ENCODE measurements around the gene TBX1. TPM values are rescaled to one million over a fixed set of nuclear protein-coding genes. Genes with fewer than 3 reads are reported as not detected.

TBX1 gene
- total and polyA plus RNA-seq, 2 of the 8 experiments (the other 6 are each of a cell fraction or from before 2014, with no cell fraction given): 0.28 TPM; not detected in 1

DNA sequence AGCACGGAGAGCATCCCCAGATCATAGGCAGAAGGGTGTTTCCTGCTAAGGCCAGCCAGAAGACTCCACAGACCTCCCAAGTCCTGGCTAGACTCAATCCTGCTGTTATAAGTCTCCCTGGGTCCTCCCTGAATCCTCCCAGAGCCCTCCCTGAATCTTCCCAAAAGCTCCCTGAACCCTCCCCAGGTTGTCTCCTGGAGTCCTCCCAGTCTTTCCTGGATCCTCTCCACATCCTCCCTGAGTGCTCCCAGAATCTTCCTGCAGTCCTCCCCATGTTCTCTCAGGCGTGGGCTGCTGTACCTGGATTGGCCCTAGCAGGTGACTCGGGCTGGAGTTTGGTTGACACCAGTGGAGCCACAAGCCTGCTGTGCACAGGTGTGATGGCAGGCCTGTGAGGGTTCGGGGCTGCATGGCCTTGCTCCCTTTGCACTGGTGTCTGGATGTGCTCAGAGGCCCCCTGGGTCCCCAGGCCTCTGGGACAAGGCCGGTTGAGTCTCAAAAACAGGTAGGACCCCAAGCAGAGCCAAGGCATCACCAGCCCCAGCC, 25.7 kb upstream of the TBX1 start:
- Histone ChIP-seq H2BK15ac (ENCODE audit: low read length) (no peak overlapping the region), H3K9me3 (ENCODE audit: insufficient read depth in 2 of 2, low read depth in 1 of 2, low read length in 1 of 2) (no peaks in the 10 kb centered on the region), H3K36me3 (ENCODE audit: control insufficient read depth in 2 of 4, insufficient read depth in 4 of 4, low read length in 3 of 4) (no peaks in the 10 kb centered on the region), H3K4me2 (ENCODE audit: insufficient read depth in 1 of 2, low read depth in 2 of 2, low read length in 2 of 2) (no peak overlapping the region), H4K91ac (replicated peaks; ENCODE audit: insufficient read length, low read length) (no peak overlapping the region), H3K9ac (replicated peaks in 1 of 4; ENCODE audit: extremely low read depth in 1 of 4, low read depth in 3 of 4, low read length in 3 of 4) (no peak overlapping the region), H3K23ac (ENCODE audit: insufficient read length) (no peak overlapping the region), H3K14ac (ENCODE audit: insufficient read length) (no peak overlapping the region), H3K23me2 (ENCODE audit: low read depth, low read length) (no peaks in the 10 kb centered on the region), H3K18ac (ENCODE audit: extremely low read depth, low read length) (no peak overlapping the region), H4K8ac (ENCODE audit: extremely low read depth, insufficient read depth, low read length) (no peak overlapping the region), H3K27me3 (replicated peaks in 1 of 4; ENCODE audit: control insufficient read depth in 3 of 4, extremely low read depth in 1 of 4, insufficient read depth in 3 of 4, low read length in 3 of 4) (peaks cover 0 to 5% (median 1%) of the 10 kb centered on the region in 4 experiments; a peak in 3 of 7 replicates), H3K56ac (replicated peaks; ENCODE audit: insufficient read length, low read depth, low read length) (no peak overlapping the region), H3K79me2 (ENCODE audit: control insufficient read depth in 1 of 2, insufficient read depth in 2 of 2, low read length in 2 of 2) (no peaks in the 10 kb centered on the region), H3K4me3 (ENCODE audit: extremely low read depth in 1 of 4, insufficient read depth in 2 of 4, low read depth in 3 of 4, low read length in 4 of 4) (no peak overlapping the region), H2AK5ac (ENCODE audit: low read depth, low read length) (0 out of 2 replicates have a peak overlapping the region, but pooled peaks have one; percentile 39), H2AFZ (ENCODE audit: low read length) (no peak overlapping the region), H2BK20ac (ENCODE audit: low read length) (no peak overlapping the region), H2BK120ac (replicated peaks; ENCODE audit: low read depth, low read length) (no peak overlapping the region), H3K4ac (replicated peaks; ENCODE audit: insufficient read length, low read depth, low read length) (no peak overlapping the region), H2BK12ac (ENCODE audit: low read depth, low read length) (no peak overlapping the region), H3K4me1 (replicated peaks in 1 of 4; ENCODE audit: control insufficient read depth in 3 of 4, insufficient read depth in 4 of 4, low read length in 3 of 4) (peaks cover 0 to 17% (median 7%) of the 10 kb centered on the region in 4 experiments; a peak in 5 of 7 replicates), H3K79me1 (ENCODE audit: low read depth, low read length) (no peaks in the 10 kb centered on the region), H4K5ac (ENCODE audit: insufficient read length, low read depth, low read length) (no peak overlapping the region), H2BK5ac (ENCODE audit: low read depth, low read length) (no peak overlapping the region), H4K20me1 (replicated peaks in 1 of 2; ENCODE audit: control insufficient read depth in 1 of 2, insufficient read depth in 2 of 2, low read length in 2 of 2) (peaks cover 0 to 6% of the 10 kb centered on the region in 2 experiments), H3K27ac (ENCODE audit: low read depth, low read length) (no peak overlapping the region)
- POLR2A ChIA-PET (ENCODE audit: partially characterized antibody): no interaction called here
- CTCF ChIA-PET (ENCODE audit: partially characterized antibody): interaction anchor here (1.0 to 7.0 kb wide), 3 partner anchors 19 to 180 kb away, joined by 3 to 145 read pairs (median 3); no protein-coding TSS in a partner anchor
- no peak for FAIRE-seq
- 88% methylated on average over 5 of the region's 5 CpGs; no CpG with 5 or more reads in 1 of the 2 experiments for WGBS, 2 experiments (ENCODE audit: extremely low coverage in 1 of 2, insufficient coverage in 1 of 2, insufficient read length in 1 of 2, insufficient replicate concordance in 2 of 2, low coverage in 1 of 2, low lambda C conversion rate in 2 of 2, missing lambda C conversion rate in 1 of 2)
- no peak for DNase-seq (ENCODE audit: low read depth in 1 of 2, low spot score in 2 of 2)
- TF ChIP-seq GTF2F1 (IDR thresholded peaks at IDR 0.05; ENCODE audit: borderline replicate concordance, low read depth, low read length): no peak
- TF ChIP-seq SIRT6 (IDR thresholded peaks at IDR 0.05; ENCODE audit: low read length): no peak
- no peak for TF ChIP-seq MAFK (IDR thresholded peaks at IDR 0.05; ENCODE audit: low read depth, low read length)
- no peak for TF ChIP-seq GABPA (IDR thresholded peaks at IDR 0.05; ENCODE audit: borderline replicate concordance, insufficient read depth, low read length)
- TF ChIP-seq BRCA1 (IDR thresholded peaks at IDR 0.05; ENCODE audit: low read depth, low read length): no peak
- TF ChIP-seq YY1 (IDR thresholded peaks at IDR 0.05; ENCODE audit: low read depth, low read length): no peak
- TF ChIP-seq HDAC2 (IDR thresholded peaks at IDR 0.05; ENCODE audit: borderline replicate concordance in 1 of 2, low read depth in 2 of 2, low read length in 2 of 2): no peak
- no peak for TF ChIP-seq KDM1A (IDR thresholded peaks at IDR 0.05; ENCODE audit: borderline replicate concordance, low read length)
- no peak for TF ChIP-seq EGR1 (IDR thresholded peaks at IDR 0.05; ENCODE audit: borderline replicate concordance, low read depth, low read length)
- no peak for TF ChIP-seq TBP (IDR thresholded peaks at IDR 0.05; ENCODE audit: low read depth, low read length)
- TF ChIP-seq, protein P1, sequence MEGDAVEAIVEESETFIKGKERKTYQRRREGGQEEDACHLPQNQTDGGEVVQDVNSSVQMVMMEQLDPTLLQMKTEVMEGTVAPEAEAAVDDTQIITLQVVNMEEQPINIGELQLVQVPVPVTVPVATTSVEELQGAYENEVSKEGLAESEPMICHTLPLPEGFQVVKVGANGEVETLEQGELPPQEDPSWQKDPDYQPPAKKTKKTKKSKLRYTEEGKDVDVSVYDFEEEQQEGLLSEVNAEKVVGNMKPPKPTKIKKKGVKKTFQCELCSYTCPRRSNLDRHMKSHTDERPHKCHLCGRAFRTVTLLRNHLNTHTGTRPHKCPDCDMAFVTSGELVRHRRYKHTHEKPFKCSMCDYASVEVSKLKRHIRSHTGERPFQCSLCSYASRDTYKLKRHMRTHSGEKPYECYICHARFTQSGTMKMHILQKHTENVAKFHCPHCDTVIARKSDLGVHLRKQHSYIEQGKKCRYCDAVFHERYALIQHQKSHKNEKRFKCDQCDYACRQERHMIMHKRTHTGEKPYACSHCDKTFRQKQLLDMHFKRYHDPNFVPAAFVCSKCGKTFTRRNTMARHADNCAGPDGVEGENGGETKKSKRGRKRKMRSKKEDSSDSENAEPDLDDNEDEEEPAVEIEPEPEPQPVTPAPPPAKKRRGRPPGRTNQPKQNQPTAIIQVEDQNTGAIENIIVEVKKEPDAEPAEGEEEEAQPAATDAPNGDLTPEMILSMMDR (IDR thresholded peaks at IDR 0.05; ENCODE audit: control extremely low read depth in 1 of 3, insufficient read depth in 1 of 3, low read depth in 1 of 3, low read length in 3 of 3): no peak
